GM15510 (cell line): ENCODE data around the gene KCNAB2.

Experiments
- POLR2A ChIP-seq: IDR thresholded peaks from 3 replicates; pipeline ENCODE4 v1.6.1; 2011; ENCODE audit warnings: borderline replicate concordance; ENCODE audit not compliant: insufficient read length; ENCODE audit errors: extremely low read depth

Gene KCNAB2

GRCh38 chr1:6074192-6074901, 28.7 kb downstream of the KCNAB2 start:
- TF ChIP-seq POLR2A, result no peak

- no peak for TF ChIP-seq POLR2A
Measured at GRCh38 chr1:6075748-6076147, 30.1 kb downstream of the KCNAB2 start.

- TF ChIP-seq POLR2A, result no peak
Measured at GRCh38 chr1:6077506-6077905, 31.8 kb downstream of the KCNAB2 start.

GRCh38 chr1:6077919-6078318, 32.2 kb downstream of the KCNAB2 start:
- TF ChIP-seq POLR2A, result no peak

GRCh38 chr1:6080469-6080868, 34.8 kb downstream of the KCNAB2 start:
- TF ChIP-seq POLR2A, result no peak

- TF ChIP-seq POLR2A, result no peak
Measured at GRCh38 chr1:6081901-6082300, 36.2 kb downstream of the KCNAB2 start.

- TF ChIP-seq POLR2A, result no peak
Measured at GRCh38 chr1:6082430-6082971, 36.8 kb downstream of the KCNAB2 start.

- no peak for TF ChIP-seq POLR2A
Measured at GRCh38 chr1:6083385-6083784, 37.7 kb downstream of the KCNAB2 start.

- TF ChIP-seq POLR2A, result no peak
Measured at GRCh38 chr1:6083801-6084446, 38.2 kb downstream of the KCNAB2 start.

- TF ChIP-seq POLR2A, result no peak
Measured at GRCh38 chr1:6084781-6085495, 39.2 kb downstream of the KCNAB2 start.

- no peak for TF ChIP-seq POLR2A
Measured at GRCh38 chr1:6085666-6086065, 40.0 kb downstream of the KCNAB2 start.

GRCh38 chr1:6086358-6086757, 40.7 kb downstream of the KCNAB2 start:
- TF ChIP-seq POLR2A, result no peak

- TF ChIP-seq POLR2A, result no peak
Measured at GRCh38 chr1:6086762-6087376, 41.2 kb downstream of the KCNAB2 start.

- no peak for TF ChIP-seq POLR2A
Measured at GRCh38 chr1:6087377-6087772, 41.7 kb downstream of the KCNAB2 start.

GRCh38 chr1:6087958-6088357, 42.3 kb downstream of the KCNAB2 start:
- no peak for TF ChIP-seq POLR2A

GRCh38 chr1:6088956-6089355, 43.3 kb downstream of the KCNAB2 start:
- no peak for TF ChIP-seq POLR2A

- TF ChIP-seq POLR2A, result no peak
Measured at GRCh38 chr1:6090288-6090687, 44.6 kb downstream of the KCNAB2 start.
